Activated CD4-positive, alpha-beta T cell treated with anti-CD3 and anti-CD28 coated beads for 1 hour (primary cell): ENCODE results near the gene SLC7A11.

Experiments used
- DNase-seq: peaks from one replicate; pipeline ENCODE4 v3.0.0-alpha.2; 2020

SLC7A11 gene

DNA sequence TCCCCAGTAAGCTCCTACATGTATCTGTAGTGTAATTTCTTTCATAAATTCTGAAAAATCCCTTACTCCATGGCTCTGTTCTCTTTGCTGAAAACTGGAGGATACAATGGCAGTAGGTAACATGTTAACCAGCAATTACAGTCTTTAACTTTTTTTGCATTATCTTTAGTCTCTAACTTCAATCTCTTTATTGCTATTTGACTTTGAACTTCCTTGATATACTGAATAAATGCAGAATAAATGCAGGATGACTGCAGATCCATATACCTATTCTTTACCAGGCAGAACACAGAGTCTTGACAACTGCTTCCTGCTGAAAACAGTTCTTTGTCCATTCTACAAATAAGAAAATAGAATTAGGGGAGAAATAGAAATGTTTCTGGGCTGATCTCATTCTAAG lies 101.3 kb downstream of the SLC7A11 start:
- DNase-seq = no peak

GRCh38 chr4:138138774-138139173 lies 103.4 kb downstream of the SLC7A11 start:
- DNase-seq = no peak

GRCh38 chr4:138135610-138136009 lies 106.5 kb downstream of the SLC7A11 start:
- DNase-seq = no peak

DNA sequence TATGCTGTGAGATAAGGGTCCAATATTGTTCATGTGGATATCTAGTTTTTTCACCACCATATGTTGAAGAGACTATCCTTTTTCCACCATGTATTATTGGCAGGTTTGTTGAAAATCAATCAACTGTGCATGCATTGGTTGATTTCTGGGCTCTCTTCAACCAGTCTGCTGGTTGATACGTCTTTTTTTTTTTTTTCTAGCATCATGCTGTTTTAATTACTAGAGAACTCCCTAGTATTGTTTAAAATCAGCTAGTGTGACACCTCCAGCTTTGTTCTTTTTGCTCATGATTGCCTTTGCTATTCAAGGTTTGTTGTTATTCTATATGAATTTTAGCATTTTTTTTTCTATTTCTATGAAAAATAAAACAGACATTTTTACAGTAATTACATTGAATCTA lies 123.9 kb downstream of the SLC7A11 start:
- DNase-seq = no peak

DNA sequence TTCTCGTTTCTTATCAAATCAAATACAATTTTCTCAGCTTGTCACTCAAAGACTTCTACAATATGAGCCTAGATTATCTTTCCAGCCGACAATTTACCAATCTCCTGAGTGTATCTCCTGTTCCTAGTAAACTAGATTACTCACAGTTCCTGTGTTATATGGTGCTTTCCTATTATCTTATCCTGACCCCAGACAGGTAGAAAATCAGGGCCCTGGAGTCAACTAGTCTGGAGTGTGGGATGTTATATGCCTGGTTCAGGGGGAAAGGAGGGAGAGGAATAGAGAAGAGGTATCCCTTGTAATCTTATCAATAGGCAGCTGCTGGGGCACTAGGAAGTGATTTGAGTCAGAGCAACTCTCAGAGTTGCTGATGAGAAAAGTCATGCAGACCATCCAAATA lies 127.1 kb downstream of the SLC7A11 start:
- DNase-seq = no peak

DNA sequence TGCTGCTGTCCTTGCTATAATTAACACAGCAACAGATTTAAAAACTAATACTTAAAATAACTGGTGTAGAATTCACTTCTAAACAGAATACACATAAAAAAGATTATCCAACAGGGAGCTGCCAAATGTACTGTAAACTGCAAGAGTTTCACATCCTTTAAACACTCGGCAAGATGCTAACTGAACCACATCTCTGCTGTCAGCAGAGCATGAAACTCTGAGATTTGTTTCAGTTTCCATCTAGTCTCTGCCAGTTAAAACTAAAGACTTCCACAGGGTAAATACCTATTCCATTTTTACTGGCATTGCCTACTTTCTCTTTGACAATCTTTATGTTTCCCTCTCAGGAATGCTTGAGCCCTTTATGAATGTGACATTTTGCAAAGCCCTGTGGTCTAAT lies 127.7 kb downstream of the SLC7A11 start:
- no peak for DNase-seq
